BJ (cell line): ENCODE measurements around the gene CRYL1. TPM values are rescaled to one million over a fixed set of nuclear protein-coding genes. Genes with fewer than 3 reads are reported as not detected.

Experiments used
- CTCF ChIA-PET: fragments of 350-600 bp; formaldehyde crosslinking; extraction: SDS; loops from one replicate; lab custom pipeline; 2021; ENCODE audit warnings: antibody characterized with exemption, inconsistent platforms; lab: Yijun Ruan, JAX
- POLR2A ChIA-PET: fragments of 300-600 bp; sonication (Branson Sonifier 250); formaldehyde crosslinking; extraction: SDS; loops from one replicate; lab custom pipeline; 2021; ENCODE audit warnings: antibody characterized with exemption; lab: Charles Lee
- DNase-seq: peaks from one replicate; pipeline ENCODE4 v3.0.0-alpha.2; 2011; ENCODE audit warnings: low read depth
- H3K27me3 ChIP-seq: 2 replicates; pipeline ENCODE4 v1.6.0; 2011; ENCODE audit warnings: low read length; ENCODE audit not compliant: control insufficient read depth, insufficient read depth
- H3K36me3 ChIP-seq: 2 replicates; pipeline ENCODE4 v1.5.1; 2011; ENCODE audit warnings: low read length; ENCODE audit not compliant: control insufficient read depth, insufficient read depth
- H3K4me3 ChIP-seq: 2 replicates; pipeline ENCODE4 v1.5.1; 2011; ENCODE audit warnings: low read depth, mild to moderate bottlenecking, control low read depth, low read length
- polyA plus RNA-seq: library from polyadenylated mRNA; depleted of rRNA; stranded (reverse); fragments of >200 nt; gene quantifications from 2 replicates; pipeline ENCODE4 v1.2.3, GENCODE V29; 2011
- TF ChIP-seq, protein P1 (sequence below): IDR thresholded peaks from 2 replicates; pipeline ENCODE4 v1.5.1; 2011; ENCODE audit warnings: low read depth, mild to moderate bottlenecking, control low read depth, inconsistent platforms, low read length, moderate library complexity; ENCODE audit not compliant: insufficient read depth

CRYL1 gene
- polyA plus RNA-seq, 1 experiment: 30.6 TPM

GRCh38 chr13:20411638-20412342 is 113.9 kb downstream of the CRYL1 start:
- ChIA-PET POLR2A (interaction anchor here (0.6 kb wide), 1 partner anchor 14 kb away, joined by 4 read pairs; no protein-coding TSS in a partner anchor), CTCF (no interaction called here)
- Histone ChIP-seq H3K4me3 (no peak overlapping the region), H3K36me3 (no peaks in the 10 kb centered on the region), H3K27me3 (peaks cover 3% of the 10 kb centered on the region)
- DNase-seq: no peak
- TF ChIP-seq, protein P1, sequence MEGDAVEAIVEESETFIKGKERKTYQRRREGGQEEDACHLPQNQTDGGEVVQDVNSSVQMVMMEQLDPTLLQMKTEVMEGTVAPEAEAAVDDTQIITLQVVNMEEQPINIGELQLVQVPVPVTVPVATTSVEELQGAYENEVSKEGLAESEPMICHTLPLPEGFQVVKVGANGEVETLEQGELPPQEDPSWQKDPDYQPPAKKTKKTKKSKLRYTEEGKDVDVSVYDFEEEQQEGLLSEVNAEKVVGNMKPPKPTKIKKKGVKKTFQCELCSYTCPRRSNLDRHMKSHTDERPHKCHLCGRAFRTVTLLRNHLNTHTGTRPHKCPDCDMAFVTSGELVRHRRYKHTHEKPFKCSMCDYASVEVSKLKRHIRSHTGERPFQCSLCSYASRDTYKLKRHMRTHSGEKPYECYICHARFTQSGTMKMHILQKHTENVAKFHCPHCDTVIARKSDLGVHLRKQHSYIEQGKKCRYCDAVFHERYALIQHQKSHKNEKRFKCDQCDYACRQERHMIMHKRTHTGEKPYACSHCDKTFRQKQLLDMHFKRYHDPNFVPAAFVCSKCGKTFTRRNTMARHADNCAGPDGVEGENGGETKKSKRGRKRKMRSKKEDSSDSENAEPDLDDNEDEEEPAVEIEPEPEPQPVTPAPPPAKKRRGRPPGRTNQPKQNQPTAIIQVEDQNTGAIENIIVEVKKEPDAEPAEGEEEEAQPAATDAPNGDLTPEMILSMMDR: no peak

DNA sequence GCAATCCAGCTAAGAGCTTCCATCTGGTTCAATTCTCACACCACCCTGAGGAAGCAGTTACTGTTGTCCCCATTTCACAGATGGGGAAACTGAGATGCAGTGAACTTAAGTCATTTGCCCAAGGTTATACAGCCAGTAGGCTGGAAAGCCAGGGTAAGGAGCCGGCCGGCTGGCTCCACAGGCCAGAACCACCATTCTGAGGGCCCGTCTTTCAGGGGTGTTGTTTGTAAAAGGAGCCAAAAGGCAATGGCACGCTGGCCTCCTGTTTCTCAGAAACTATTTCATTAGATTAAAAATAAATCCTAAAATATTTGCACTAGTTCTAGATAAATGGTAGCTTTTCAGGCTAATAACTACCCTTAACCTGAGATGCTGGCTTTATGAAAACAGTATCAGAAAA is 114.9 kb downstream of the CRYL1 start:
- Histone ChIP-seq H3K27me3 (no peaks in the 10 kb centered on the region; the same call in 1 of the 2 replicates), H3K4me3 (no peak overlapping the region), H3K36me3 (no peaks in the 10 kb centered on the region)
- ChIA-PET CTCF (no interaction called here), POLR2A (no interaction called here)
- TF ChIP-seq, protein P1: no peak
- no peak for DNase-seq

DNA sequence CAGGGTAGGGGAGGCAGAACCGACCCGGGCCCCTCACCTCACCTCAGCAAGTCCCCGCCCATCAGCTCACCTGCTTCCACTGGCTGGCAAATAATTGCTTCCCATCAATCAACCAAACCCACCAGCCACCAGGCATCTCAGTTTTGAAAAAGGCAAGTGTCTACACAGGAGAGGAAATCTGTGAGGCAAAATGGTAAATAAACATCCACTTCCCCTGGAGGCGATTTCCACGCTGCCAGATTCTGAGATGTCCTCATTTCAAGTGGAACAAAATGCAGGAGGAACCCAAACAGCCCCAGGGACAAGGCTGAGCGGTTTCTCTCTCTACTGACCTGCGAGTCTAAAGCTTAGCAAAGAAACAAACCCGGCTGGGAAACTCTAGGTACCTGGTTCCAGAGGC is 117.5 kb downstream of the CRYL1 start:
- CTCF ChIA-PET: no interaction called here
- H3K4me3 ChIP-seq: no peak overlapping the region
- POLR2A ChIA-PET: no interaction called here
- no peak for DNase-seq
- TF ChIP-seq, protein P1: no peak
- H3K36me3 ChIP-seq: no peaks in the 10 kb centered on the region; the same call in 1 of the 2 replicates
- no peaks in the 10 kb centered on the region for H3K27me3 ChIP-seq

GRCh38 chr13:20407759-20408158 is 117.9 kb downstream of the CRYL1 start:
- Histone ChIP-seq H3K27me3 (no peaks in the 10 kb centered on the region), H3K4me3 (no peak overlapping the region), H3K36me3 (no peaks in the 10 kb centered on the region; the same call in 1 of the 2 replicates)
- CTCF ChIA-PET: interaction anchor here (0.6 kb wide), 1 partner anchor 60 kb away, joined by 3 read pairs; no protein-coding TSS in a partner anchor
- TF ChIP-seq, protein P1: no peak
- POLR2A ChIA-PET: no interaction called here
- no peak for DNase-seq

- peaks cover 2% of the 10 kb centered on the region for H3K27me3 ChIP-seq
- no peak overlapping the region for H3K4me3 ChIP-seq
- ChIA-PET CTCF (no interaction called here), POLR2A (no interaction called here)
- TF ChIP-seq, protein P1: no peak
- no peak for DNase-seq
- H3K36me3 ChIP-seq: no peaks in the 10 kb centered on the region; the same call in 1 of the 2 replicates
These were observed 120.0 kb downstream of the CRYL1 start for GRCh38 chr13:20405691-20406090.
